ENCODE data around the gene SLITRK1. TPM values are rescaled to one million over a fixed set of nuclear protein-coding genes. Genes with fewer than 3 reads are reported as not detected.
A peak's percentile ranks its signal among the peaks of the same experiment; 100 is the strongest.

The SLITRK1 gene
- total RNA-seq, 2 donors from 2014 or later = 0.52 to 1.6 TPM

GRCh38 chr13:83890358-83890757, 8.1 kb upstream of the SLITRK1 start:
- intact Hi-C loops (cut with DNase I) = no loop called here
- ATAC-seq (no peak), DNase-seq (no peak)
- Histone ChIP-seq H3K4me3 (no peak overlapping the region), H3K27ac (no peak overlapping the region), H3K27me3 (no peaks in the 10 kb centered on the region), H3K36me3 (replicated peaks in 1 of 2; ENCODE audit: insufficient read depth in 1 of 2, low read depth in 2 of 2) (no peaks in the 10 kb centered on the region), H3K4me1 (no peaks in the 10 kb centered on the region), H3K9me3 (no peaks in the 10 kb centered on the region)
- TF ChIP-seq POLR2A (IDR thresholded peaks at IDR 0.05) (no peak), CTCF (IDR thresholded peaks at IDR 0.05) (no peak)
- WGBS, 2 donors = 93 to 94% methylated on average over 3 of the region's 3 CpGs

- H3K4me3 ChIP-seq = no peak overlapping the region
- H3K27me3 ChIP-seq = no peaks in the 10 kb centered on the region
- H3K27ac ChIP-seq = no peak overlapping the region
- no peaks in the 10 kb centered on the region for H3K9me3 ChIP-seq
- intact Hi-C loops (cut with DNase I) = no loop called here
- TF ChIP-seq POLR2A (IDR thresholded peaks at IDR 0.05) (no peak), CTCF (IDR thresholded peaks at IDR 0.05) (no peak)
- peaks cover 8% of the 10 kb centered on the region for H3K4me1 ChIP-seq
- ATAC-seq = no peak
- DNase-seq = no peak
- H3K36me3 ChIP-seq (replicated peaks in 1 of 2; ENCODE audit: insufficient read depth in 1 of 2, low read depth in 2 of 2) = no peaks in the 10 kb centered on the region
Observed at GRCh38 chr13:83884141-83884540, 1.9 kb upstream of the SLITRK1 start.

GRCh38 chr13:83883061-83883523, 818 bp upstream of the SLITRK1 start:
- H3K36me3 ChIP-seq (replicated peaks in 1 of 2; ENCODE audit: insufficient read depth in 1 of 2, low read depth in 2 of 2) = no peaks in the 10 kb centered on the region
- peak overlapping the region in 2 of 4 donors; percentile 24 to 67 for H3K27ac ChIP-seq
- 3 to 6% methylated on average over 14 of the region's 14 CpGs for WGBS, 2 donors
- peak overlapping the region in 1 of 2 donors; percentile 35 for H3K4me3 ChIP-seq
- TF ChIP-seq POLR2A (IDR thresholded peaks at IDR 0.05) = no peak
- no peak for TF ChIP-seq CTCF (IDR thresholded peaks at IDR 0.05)
- no peak for ATAC-seq
- peaks cover 8% of the 10 kb centered on the region for H3K4me1 ChIP-seq
- DNase-seq = peak in 2 of 4 donors; percentile 12 to 38
- H3K9me3 ChIP-seq = no peaks in the 10 kb centered on the region
- no peaks in the 10 kb centered on the region for H3K27me3 ChIP-seq
- intact Hi-C loops (cut with DNase I) = no loop called here

- no peaks in the 10 kb centered on the region for H3K27me3 ChIP-seq
- H3K4me1 ChIP-seq = peaks cover 8% of the 10 kb centered on the region
- peak overlapping the region in 3 of 4 donors; percentile 44 to 67 (median 56) for H3K27ac ChIP-seq
- no peaks in the 10 kb centered on the region for H3K36me3 ChIP-seq (replicated peaks in 1 of 2; ENCODE audit: insufficient read depth in 1 of 2, low read depth in 2 of 2)
- peak overlapping the region in 1 of 2 donors; percentile 35 for H3K4me3 ChIP-seq
- no peak for TF ChIP-seq POLR2A (IDR thresholded peaks at IDR 0.05)
- no peak for TF ChIP-seq CTCF (IDR thresholded peaks at IDR 0.05)
- intact Hi-C loops (cut with DNase I) = no loop called here
- ATAC-seq (no peak), DNase-seq (no peak)
- no peaks in the 10 kb centered on the region for H3K9me3 ChIP-seq
- 4 to 7% methylated on average over 9 of the region's 9 CpGs for WGBS, 2 donors
Observed at GRCh38 chr13:83882606-83882959, 309 bp upstream of the SLITRK1 start.

GRCh38 chr13:83881140-83881684, 1.1 kb downstream of the SLITRK1 start:
- intact Hi-C loops (cut with DNase I) = no loop called here
- Histone ChIP-seq H3K4me3 (peak overlapping the region in 1 of 2 donors; percentile 35), H3K27ac (peak overlapping the region in 1 of 4 donors; percentile 63), H3K9me3 (no peaks in the 10 kb centered on the region), H3K36me3 (replicated peaks in 1 of 2; ENCODE audit: insufficient read depth in 1 of 2, low read depth in 2 of 2) (no peaks in the 10 kb centered on the region), H3K27me3 (no peaks in the 10 kb centered on the region), H3K4me1 (peaks cover 8% of the 10 kb centered on the region)
- TF ChIP-seq CTCF (IDR thresholded peaks at IDR 0.05) (no peak), POLR2A (IDR thresholded peaks at IDR 0.05) (no peak)
- ATAC-seq = peak; percentile 18
- 1% methylated on average over 19 of the region's 19 CpGs for WGBS, 2 donors
- no peak for DNase-seq
